ENCODE measurements around the gene EIF4G1.

GRCh38 chr3:184315871-184316661 lies 1.7 kb downstream of the EIF4G1 start:
- TF ChIP-seq POLR2A (IDR thresholded peaks at IDR 0.05; ENCODE audit: low read depth, low read length) (no peak), SPI1 (IDR thresholded peaks at IDR 0.05; ENCODE audit: borderline replicate concordance, insufficient read depth, low read depth, low read length) (no peak), BRCA1 (IDR thresholded peaks at IDR 0.05; ENCODE audit: low read depth, low read length) (no peak), SIN3A (IDR thresholded peaks at IDR 0.05; ENCODE audit: low read depth, low read length) (no peak), KDM1A (IDR thresholded peaks at IDR 0.05; ENCODE audit: borderline replicate concordance) (no peak)
